SK-N-SH treated with all-trans-retinoic acid at 6 μM for 48 hours (cell line): ENCODE results near the gene ECE1.

Source experiments
- CSDC2 ChIP-seq: fragments of 250-450 bp; sonication (Bioruptor Pico); IDR thresholded peaks from 2 replicates; pipeline ENCODE4 v1.5.0; 2020; ENCODE audit warnings: mild to moderate bottlenecking, moderate library complexity
- OSR1 ChIP-seq: fragments of 250-450 bp; sonication (Bioruptor Pico); IDR thresholded peaks from 2 replicates; pipeline ENCODE4 v1.8.0; 2022; ENCODE audit warnings: moderate library complexity, mild to moderate bottlenecking, inconsistent platforms
- RARB ChIP-seq: fragments of 250-450 bp; sonication (Bioruptor Pico); IDR thresholded peaks from 2 replicates; pipeline ENCODE4 v1.8.0; 2021; ENCODE audit warnings: mild to moderate bottlenecking, moderate library complexity
- TOX ChIP-seq: fragments of 250-450 bp; sonication (Bioruptor Pico); IDR thresholded peaks from 2 replicates; pipeline ENCODE4 v1.8.0; 2021; ENCODE audit warnings: mild to moderate bottlenecking, moderate library complexity, borderline replicate concordance
- ZFP3 ChIP-seq: fragments of 250-450 bp; sonication (Bioruptor Pico); IDR thresholded peaks from 2 replicates; pipeline ENCODE4 v1.5.0; 2020; ENCODE audit warnings: mild to moderate bottlenecking, moderate library complexity
- ZNF565 ChIP-seq: fragments of 450-650 bp; formaldehyde crosslinking; conservative IDR thresholded peaks from 2 replicates; pipeline ENCODE4 v1.5.0; 2020; ENCODE audit warnings: low read depth, mild to moderate bottlenecking, moderate library complexity
- TF ChIP-seq, protein P1 (sequence below): fragments of 250-450 bp; sonication (Bioruptor Pico); IDR thresholded peaks from 2 replicates; pipeline ENCODE4 v1.8.0; 2020; ENCODE audit warnings: mild to moderate bottlenecking, moderate library complexity, borderline replicate concordance
- TF ChIP-seq, protein P2 (sequence below): fragments of 250-450 bp; sonication (Bioruptor Pico); IDR thresholded peaks from 2 replicates; pipeline ENCODE4 v1.5.1; 2021; ENCODE audit warnings: mild to moderate bottlenecking, moderate library complexity

DNA sequence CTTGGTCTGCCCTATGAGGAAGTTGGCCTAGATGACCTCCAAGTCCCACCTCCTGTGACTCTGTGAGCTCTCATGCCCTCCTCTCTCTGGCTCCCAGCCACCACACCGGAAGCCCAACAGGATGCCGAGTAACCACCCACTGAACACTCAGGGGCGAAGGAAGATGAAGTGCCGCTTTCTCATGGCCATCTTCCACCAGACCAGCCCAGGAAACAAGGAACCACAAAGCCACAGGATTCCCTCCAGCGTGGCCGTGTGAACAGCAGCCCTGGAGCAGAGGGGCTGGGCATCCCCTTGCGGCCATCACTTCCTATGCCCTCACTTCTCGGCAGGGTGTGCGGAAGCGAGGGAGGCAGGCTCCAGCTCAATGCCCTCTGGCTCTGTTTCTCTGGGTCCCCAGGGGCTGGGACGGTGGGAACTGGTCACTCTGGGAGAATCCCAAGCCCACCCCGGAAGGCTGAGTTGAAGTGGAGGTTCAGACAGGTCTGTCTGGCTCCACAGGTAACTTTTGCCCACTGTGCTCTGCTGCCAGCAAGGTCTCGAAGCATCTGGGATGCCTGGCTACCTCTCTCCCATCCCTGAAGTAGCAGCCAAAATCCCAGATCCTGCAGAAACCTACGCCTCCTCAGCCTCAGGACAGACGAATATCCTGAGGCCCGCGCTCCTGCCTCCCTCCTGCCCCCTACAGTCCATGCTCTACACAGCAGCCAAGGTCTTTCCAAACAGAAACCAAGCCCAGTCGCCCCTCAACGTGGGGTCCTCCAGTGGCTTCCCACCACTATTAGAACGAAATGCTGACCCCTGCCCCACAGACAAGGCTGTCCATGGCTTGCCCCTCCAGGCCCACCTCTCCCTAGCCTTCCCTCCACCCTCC lies 44.2 kb upstream of the ECE1 start:
- TF ChIP-seq ZNF565 (CRISPR knock-in tag) (no peak), OSR1 (CRISPR knock-in tag) (no peak), ZFP3 (CRISPR knock-in tag) (no peak), CSDC2 (no peak), RARB (CRISPR knock-in tag) (no peak), TOX (CRISPR knock-in tag) (no peak)
- TF ChIP-seq, protein P1, sequence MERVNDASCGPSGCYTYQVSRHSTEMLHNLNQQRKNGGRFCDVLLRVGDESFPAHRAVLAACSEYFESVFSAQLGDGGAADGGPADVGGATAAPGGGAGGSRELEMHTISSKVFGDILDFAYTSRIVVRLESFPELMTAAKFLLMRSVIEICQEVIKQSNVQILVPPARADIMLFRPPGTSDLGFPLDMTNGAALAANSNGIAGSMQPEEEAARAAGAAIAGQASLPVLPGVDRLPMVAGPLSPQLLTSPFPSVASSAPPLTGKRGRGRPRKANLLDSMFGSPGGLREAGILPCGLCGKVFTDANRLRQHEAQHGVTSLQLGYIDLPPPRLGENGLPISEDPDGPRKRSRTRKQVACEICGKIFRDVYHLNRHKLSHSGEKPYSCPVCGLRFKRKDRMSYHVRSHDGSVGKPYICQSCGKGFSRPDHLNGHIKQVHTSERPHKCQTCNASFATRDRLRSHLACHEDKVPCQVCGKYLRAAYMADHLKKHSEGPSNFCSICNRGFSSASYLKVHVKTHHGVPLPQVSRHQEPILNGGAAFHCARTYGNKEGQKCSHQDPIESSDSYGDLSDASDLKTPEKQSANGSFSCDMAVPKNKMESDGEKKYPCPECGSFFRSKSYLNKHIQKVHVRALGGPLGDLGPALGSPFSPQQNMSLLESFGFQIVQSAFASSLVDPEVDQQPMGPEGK, result no peak
- TF ChIP-seq, protein P2, sequence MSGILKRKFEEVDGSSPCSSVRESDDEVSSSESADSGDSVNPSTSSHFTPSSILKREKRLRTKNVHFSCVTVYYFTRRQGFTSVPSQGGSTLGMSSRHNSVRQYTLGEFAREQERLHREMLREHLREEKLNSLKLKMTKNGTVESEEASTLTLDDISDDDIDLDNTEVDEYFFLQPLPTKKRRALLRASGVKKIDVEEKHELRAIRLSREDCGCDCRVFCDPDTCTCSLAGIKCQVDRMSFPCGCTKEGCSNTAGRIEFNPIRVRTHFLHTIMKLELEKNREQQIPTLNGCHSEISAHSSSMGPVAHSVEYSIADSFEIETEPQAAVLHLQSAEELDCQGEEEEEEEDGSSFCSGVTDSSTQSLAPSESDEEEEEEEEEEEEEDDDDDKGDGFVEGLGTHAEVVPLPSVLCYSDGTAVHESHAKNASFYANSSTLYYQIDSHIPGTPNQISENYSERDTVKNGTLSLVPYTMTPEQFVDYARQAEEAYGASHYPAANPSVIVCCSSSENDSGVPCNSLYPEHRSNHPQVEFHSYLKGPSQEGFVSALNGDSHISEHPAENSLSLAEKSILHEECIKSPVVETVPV, result no peak
